AG10803 (cell line): Measurements from ENCODE around the gene DOCK3.
"Not testable (repeated sequence)": the region's sequence is repeated elsewhere in the genome, so short reads cannot be mapped to it uniquely, and the experiment has no call there.

Source experiments
- DNase-seq: peaks from one replicate; pipeline ENCODE4 v3.0.0; 2010; ENCODE audit warnings: low read depth
- H3K4me3 ChIP-seq: 2 replicates; pipeline ENCODE4 v1.5.1; 2011; ENCODE audit warnings: mild to moderate bottlenecking, low read length, control low read depth
- CTCF ChIP-seq: conservative IDR thresholded peaks from 2 replicates; pipeline ENCODE4 v1.5.1; 2011; ENCODE audit warnings: mild to moderate bottlenecking, low read length, control low read depth, inconsistent platforms

DOCK3 gene

DNA sequence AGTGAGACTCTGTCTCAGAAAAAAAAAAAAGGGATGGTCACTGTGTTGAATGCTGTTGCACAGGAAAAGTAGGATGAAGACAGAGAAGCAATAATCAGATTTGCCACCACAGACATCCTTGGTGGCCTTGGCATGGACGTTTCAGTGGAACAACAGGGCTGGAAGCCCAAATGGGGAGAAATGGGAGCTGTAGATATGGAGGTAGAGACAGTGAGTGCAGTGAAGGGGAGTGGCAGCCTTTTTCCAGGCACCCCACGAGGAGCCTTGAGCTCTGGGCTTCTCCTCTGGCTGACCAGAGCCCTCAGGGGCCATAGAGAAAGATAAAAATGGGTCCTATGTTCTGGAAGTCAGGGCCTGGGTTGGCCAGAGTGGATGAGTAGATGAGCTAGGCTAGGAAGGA, 12.3 kb upstream of the DOCK3 start:
- DNase-seq: no peak
- no peak overlapping the region for H3K4me3 ChIP-seq
- no peak for TF ChIP-seq CTCF

- no peak for TF ChIP-seq CTCF
- no peak for DNase-seq
- H3K4me3 ChIP-seq: no peak overlapping the region
Observed at GRCh38 chr3:50665081-50665840, 9.5 kb upstream of the DOCK3 start.

DNA sequence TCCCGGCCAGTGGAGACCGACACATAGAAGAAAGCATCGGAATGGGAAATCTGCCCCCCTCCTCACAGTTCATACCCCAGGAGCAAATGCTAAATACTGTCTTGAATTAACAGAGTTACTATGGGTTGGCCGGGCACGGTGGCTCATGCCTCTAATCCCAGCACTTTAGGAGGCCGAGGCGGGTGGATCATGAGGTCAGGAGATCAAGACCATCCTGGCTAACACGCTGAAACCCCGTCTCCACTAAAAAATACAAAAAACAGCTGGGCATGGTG, 8.9 kb upstream of the DOCK3 start:
- DNase-seq: not testable (repeated sequence)

GRCh38 chr3:50666837-50667236, 7.9 kb upstream of the DOCK3 start:
- no peak for TF ChIP-seq CTCF
- DNase-seq: no peak
- no peak overlapping the region for H3K4me3 ChIP-seq

More for the DNA sequence above, 8.9 kb upstream of the DOCK3 start:
- not testable (repeated sequence) for H3K4me3 ChIP-seq

GRCh38 chr3:50671331-50671730, 3.4 kb upstream of the DOCK3 start:
- TF ChIP-seq CTCF: no peak
- peak; percentile 90 for DNase-seq
- H3K4me3 ChIP-seq: no peak overlapping the region

DNA sequence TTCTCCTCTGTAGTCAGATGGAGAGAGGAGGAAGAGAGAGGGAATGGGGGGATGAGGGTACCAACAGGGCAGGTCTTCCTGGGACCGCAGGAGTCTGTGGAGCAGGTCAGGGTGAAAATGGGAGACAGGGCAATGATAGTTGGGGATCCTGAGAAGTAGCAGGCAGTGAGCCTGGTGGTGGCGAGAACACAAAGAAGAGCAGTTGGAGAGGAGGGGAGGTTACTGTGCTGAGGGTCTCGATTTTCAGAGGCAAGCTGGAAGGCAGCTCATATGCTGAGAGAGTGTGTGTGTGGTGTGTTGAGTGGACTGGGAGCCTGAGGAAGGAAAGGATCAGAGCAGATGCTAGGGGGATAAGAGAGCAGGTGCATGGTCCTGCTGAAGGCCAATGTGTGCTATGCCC, 2.1 kb upstream of the DOCK3 start:
- no peak for DNase-seq
- no peak for TF ChIP-seq CTCF

GRCh38 chr3:50673931-50674330, 796 bp upstream of the DOCK3 start:
- no peak for TF ChIP-seq CTCF
- DNase-seq: no peak
- H3K4me3 ChIP-seq: no peak overlapping the region

More for the DNA sequence above, 2.1 kb upstream of the DOCK3 start:
- H3K4me3 ChIP-seq: no peak overlapping the region
